GM23248 (cell line): Measurements from ENCODE around the gene ZNF778. TPM values are rescaled to one million over a fixed set of nuclear protein-coding genes. Genes with fewer than 3 reads are reported as not detected.

Experiments
- DNase-seq: peaks from one replicate; pipeline ENCODE4 v3.0.0-alpha.2; 2015
- H2AFZ ChIP-seq: fragments of 200-600 bp; sonication (generic); 2 replicates; pipeline ENCODE4 v1.6.1; 2016; ENCODE audit warnings: antibody characterized with exemption
- H3F3A ChIP-seq: fragments of 200-600 bp; sonication (generic); 2 replicates; pipeline ENCODE4 v1.6.1; 2016; ENCODE audit warnings: mild to moderate bottlenecking, antibody characterized with exemption, mixed run types; ENCODE audit not compliant: insufficient read depth
- H3K27ac ChIP-seq: fragments of 200-600 bp; sonication (generic); 2 replicates; pipeline ENCODE4 v1.5.1; 2016; ENCODE audit warnings: mild to moderate bottlenecking
- H3K27me3 ChIP-seq: fragments of 200-600 bp; sonication (generic); replicated peaks from 2 replicates; pipeline ENCODE4 v1.6.1; 2016; ENCODE audit warnings: mild to moderate bottlenecking; ENCODE audit not compliant: insufficient read depth
- H3K36me3 ChIP-seq: fragments of 200-600 bp; sonication (generic); 2 replicates; pipeline ENCODE4 v1.6.1; 2016; ENCODE audit warnings: low read depth, mild to moderate bottlenecking
- H3K4me1 ChIP-seq: fragments of 200-600 bp; sonication (generic); 2 replicates; pipeline ENCODE4 v1.6.1; 2016; ENCODE audit warnings: mild to moderate bottlenecking; ENCODE audit not compliant: insufficient read depth
- H3K4me2 ChIP-seq: fragments of 200-600 bp; sonication (generic); one replicate; pipeline ENCODE4 v1.6.1; 2016; ENCODE audit warnings: mild to moderate bottlenecking; ENCODE audit not compliant: unreplicated experiment
- H3K4me3 ChIP-seq: fragments of 200-600 bp; sonication (generic); 2 replicates; pipeline ENCODE4 v1.5.1; 2016; ENCODE audit warnings: mild to moderate bottlenecking
- H3K79me2 ChIP-seq: fragments of 200-600 bp; sonication (generic); 2 replicates; pipeline ENCODE4 v1.6.1; 2016; ENCODE audit warnings: mild to moderate bottlenecking; ENCODE audit not compliant: insufficient read depth
- H3K9ac ChIP-seq: fragments of 200-600 bp; sonication (generic); 2 replicates; pipeline ENCODE4 v1.6.1; 2016; ENCODE audit warnings: mild to moderate bottlenecking
- H3K9me2 ChIP-seq: fragments of 200-600 bp; sonication (generic); 2 replicates; pipeline ENCODE4 v1.6.1; 2016; ENCODE audit warnings: mixed run types, mild to moderate bottlenecking, moderate library complexity; ENCODE audit not compliant: insufficient read depth
- H3K9me3 ChIP-seq: fragments of 200-600 bp; sonication (generic); one replicate; pipeline ENCODE4 v1.6.1; 2017; ENCODE audit warnings: low read depth
- H4K20me1 ChIP-seq: fragments of 200-600 bp; sonication (generic); 2 replicates; pipeline ENCODE4 v1.6.0; 2016; ENCODE audit not compliant: insufficient read depth
- EZH2 ChIP-seq: fragments of 200-600 bp; sonication (generic); IDR thresholded peaks from 2 replicates; pipeline ENCODE4 v1.6.1; 2018; ENCODE audit warnings: antibody characterized with exemption, mild to moderate bottlenecking; ENCODE audit not compliant: insufficient read depth, poor library complexity, severe bottlenecking
- EZH2phosphoT487 ChIP-seq: fragments of 200-600 bp; sonication (generic); IDR thresholded peaks from 2 replicates; pipeline ENCODE4 v1.6.1; 2018; ENCODE audit warnings: antibody characterized with exemption, moderate library complexity, mild to moderate bottlenecking, low read depth; ENCODE audit not compliant: insufficient read depth
- WGBS, 2 experiments: methylation state at CpG; one replicate each; pipeline ENCODE4 v1.1.6; 2015 to 2017; ENCODE audit warnings: low lambda C conversion rate in 2 of 2, low coverage in 1 of 2; ENCODE audit errors: missing lambda C conversion rate in 2 of 2; 5-methylcytosine and 5-hydroxymethylcytosine counted together
- in situ Hi-C: fragments of 300-500 bp; cut with MboI; formaldehyde crosslinking; loops from 2 replicates; pipeline ENCODE4 v1.15.0; 2020
- polyA plus RNA-seq: library from polyadenylated mRNA; unstranded; fragments of >200 nt; fragmentation: Nextera tagmentation; extraction: Ambion mirVana; gene quantifications from 2 replicates; pipeline ENCODE4 v1.2.1, GENCODE V29; 2016
- total RNA-seq: library from RNA; depleted of rRNA; stranded (reverse); fragments of >200 nt; shearing (Covaris generic); gene quantifications from 2 replicates; pipeline ENCODE4 v1.2.3, GENCODE V29; 2014

The ZNF778 gene
- total and polyA plus RNA-seq, 2 experiments from 2014 or later, result 3.0 to 3.6 TPM

GRCh38 chr16:89275284-89275584 is 57.7 kb downstream of the ZNF778 start:
- in situ Hi-C loops, result no loop called here
- Histone ChIP-seq H3K36me3 (peaks cover 34% of the 10 kb centered on the region; the same call in 1 of the 2 replicates), H3K9ac (no peak overlapping the region), H3K4me3 (no peak overlapping the region), H4K20me1 (no peaks in the 10 kb centered on the region; the same call in 1 of the 2 replicates), H3K9me3 (no peaks in the 10 kb centered on the region), H3K27me3 (no peaks in the 10 kb centered on the region), H2AFZ (no peak overlapping the region), H3K79me2 (peaks cover 77% of the 10 kb centered on the region), H3K27ac (no peak overlapping the region), H3K9me2 (no peaks in the 10 kb centered on the region), H3K4me2 (no peak overlapping the region), H3K4me1 (no peaks in the 10 kb centered on the region), H3F3A (no peaks in the 10 kb centered on the region)
- TF ChIP-seq EZH2, result no peak
- TF ChIP-seq EZH2phosphoT487, result no peak
- WGBS, 2 experiments, result 93 to 95% methylated on average over 11 of the region's 11 CpGs
- no peak for DNase-seq

- TF ChIP-seq EZH2 (no peak), EZH2phosphoT487 (no peak)
- Histone ChIP-seq H3K4me1 (no peaks in the 10 kb centered on the region), H3K36me3 (peaks cover 34% of the 10 kb centered on the region; the same call in 1 of the 2 replicates), H3K9me2 (no peaks in the 10 kb centered on the region), H3K9ac (no peak overlapping the region), H3K27me3 (no peaks in the 10 kb centered on the region), H2AFZ (no peak overlapping the region), H3K4me3 (no peak overlapping the region), H3K79me2 (peaks cover 68% of the 10 kb centered on the region), H3F3A (no peaks in the 10 kb centered on the region), H3K9me3 (no peaks in the 10 kb centered on the region), H3K4me2 (no peak overlapping the region), H3K27ac (no peak overlapping the region), H4K20me1 (no peaks in the 10 kb centered on the region; the same call in 1 of the 2 replicates)
- 97% methylated on average over 39 of the region's 39 CpGs for WGBS, 2 experiments
- no peak for DNase-seq
- in situ Hi-C loops, result no loop called here
Measured at GRCh38 chr16:89275837-89276720, 58.6 kb downstream of the ZNF778 start.

- in situ Hi-C loops, result no loop called here
- Histone ChIP-seq H3K4me2 (no peak overlapping the region), H3K27me3 (no peaks in the 10 kb centered on the region), H3K79me2 (peaks cover 59% of the 10 kb centered on the region), H2AFZ (no peak overlapping the region), H3K9ac (no peak overlapping the region), H4K20me1 (no peaks in the 10 kb centered on the region; the same call in 1 of the 2 replicates), H3K4me1 (no peaks in the 10 kb centered on the region), H3F3A (no peaks in the 10 kb centered on the region), H3K9me3 (no peaks in the 10 kb centered on the region), H3K36me3 (peaks cover 31% of the 10 kb centered on the region; the same call in 1 of the 2 replicates), H3K4me3 (no peak overlapping the region), H3K27ac (no peak overlapping the region), H3K9me2 (no peaks in the 10 kb centered on the region)
- no peak for DNase-seq
- TF ChIP-seq EZH2phosphoT487, result no peak
- no peak for TF ChIP-seq EZH2
- 86 to 92% methylated on average over 8 to 9 of the region's 9 CpGs for WGBS, 2 experiments
Measured at GRCh38 chr16:89277049-89277448, 59.5 kb downstream of the ZNF778 start.

GRCh38 chr16:89277641-89278341 is 60.3 kb downstream of the ZNF778 start:
- Histone ChIP-seq H3K79me2 (peaks cover 51% of the 10 kb centered on the region), H3K27ac (no peak overlapping the region), H3K9me3 (no peaks in the 10 kb centered on the region), H3K4me2 (no peak overlapping the region), H2AFZ (no peak overlapping the region), H3F3A (no peaks in the 10 kb centered on the region), H3K9me2 (no peaks in the 10 kb centered on the region), H4K20me1 (no peaks in the 10 kb centered on the region), H3K36me3 (peaks cover 27% of the 10 kb centered on the region; the same call in 1 of the 2 replicates), H3K9ac (no peak overlapping the region), H3K4me3 (no peak overlapping the region), H3K4me1 (no peaks in the 10 kb centered on the region), H3K27me3 (no peaks in the 10 kb centered on the region)
- WGBS, 2 experiments, result 81 to 83% methylated on average over 30 to 33 of the region's 33 CpGs
- TF ChIP-seq EZH2, result no peak
- no peak for TF ChIP-seq EZH2phosphoT487
- no peak for DNase-seq
- in situ Hi-C loops, result no loop called here
